Stimulated activated CD4-positive, alpha-beta T cell treated with anti-CD3 and anti-CD28 coated beads, Interleukin-12 subunit alpha, Interleukin-12 subunit beta, amount 100 ng/mL, for 24 hours (primary cell): ENCODE measurements around the gene PDE7B.

Experiments
- DNase-seq, 2 experiments: peaks; one replicate each; pipeline ENCODE4 v3.0.0-alpha.2; 2020; ENCODE audit warnings: low read depth in 2 of 2

Gene PDE7B

GRCh38 chr6:136147342-136147741, 295.8 kb downstream of the PDE7B start:
- no peak for DNase-seq

- no peak for DNase-seq
Measured at GRCh38 chr6:136148051-136148450, 296.6 kb downstream of the PDE7B start.

- no peak for DNase-seq
Measured at GRCh38 chr6:136148523-136148922, 297.0 kb downstream of the PDE7B start.

- no peak for DNase-seq
Measured at GRCh38 chr6:136149311-136149710, 297.8 kb downstream of the PDE7B start.

- DNase-seq, result no peak
Measured at GRCh38 chr6:136150961-136151360, 299.5 kb downstream of the PDE7B start.

- no peak for DNase-seq
Measured at GRCh38 chr6:136153707-136154375, 302.3 kb downstream of the PDE7B start.

GRCh38 chr6:136155191-136155590, 303.7 kb downstream of the PDE7B start:
- no peak for DNase-seq

GRCh38 chr6:136157743-136158142, 306.2 kb downstream of the PDE7B start:
- DNase-seq, result no peak

- DNase-seq, result no peak
Measured at GRCh38 chr6:136158387-136158821, 306.9 kb downstream of the PDE7B start.

- DNase-seq, result no peak
Measured at GRCh38 chr6:136158971-136159370, 307.5 kb downstream of the PDE7B start.

- DNase-seq, result no peak
Measured at GRCh38 chr6:136160250-136160649, 308.7 kb downstream of the PDE7B start.

GRCh38 chr6:136161950-136162349, 310.4 kb downstream of the PDE7B start:
- no peak for DNase-seq

GRCh38 chr6:136163260-136163659, 311.8 kb downstream of the PDE7B start:
- DNase-seq, result no peak

- no peak for DNase-seq
Measured at GRCh38 chr6:136166815-136167214, 315.3 kb downstream of the PDE7B start.

GRCh38 chr6:136169394-136170148, 318.1 kb downstream of the PDE7B start:
- DNase-seq, result no peak

- no peak for DNase-seq
Measured at GRCh38 chr6:136171231-136171630, 319.7 kb downstream of the PDE7B start.

- DNase-seq, result no peak
Measured at GRCh38 chr6:136173519-136174507, 322.3 kb downstream of the PDE7B start.

- no peak for DNase-seq
Measured at GRCh38 chr6:136174510-136174909, 323.0 kb downstream of the PDE7B start.

GRCh38 chr6:136175873-136176272, 324.4 kb downstream of the PDE7B start:
- DNase-seq, result no peak

- no peak for DNase-seq
Measured at GRCh38 chr6:136178749-136179148, 327.2 kb downstream of the PDE7B start.

GRCh38 chr6:136180704-136181511, 329.4 kb downstream of the PDE7B start:
- no peak for DNase-seq
